Mesendoderm (in vitro differentiated cells): ENCODE measurements around the gene GTF2A1L.

ENCODE experiments used
- DNase-seq: peaks from one replicate; pipeline ENCODE4 v3.0.0; 2013
- H2AK5ac ChIP-seq: 2 replicates; pipeline ENCODE4 v1.6.1; 2013; ENCODE audit warnings: low read length, inconsistent platforms
- H2BK120ac ChIP-seq: 2 replicates; pipeline ENCODE4 v1.6.1; 2013; ENCODE audit warnings: low read depth, mild to moderate bottlenecking, low read length, moderate library complexity, mixed read lengths
- H2BK15ac ChIP-seq: replicated peaks from 2 replicates; pipeline ENCODE4 v1.6.1; 2013; ENCODE audit warnings: low read depth, mild to moderate bottlenecking, moderate library complexity
- H2BK5ac ChIP-seq: 2 replicates; pipeline ENCODE4 v1.6.1; 2013; ENCODE audit warnings: low read length, inconsistent platforms
- H3K18ac ChIP-seq: 2 replicates; pipeline ENCODE4 v1.6.1; 2013; ENCODE audit warnings: mild to moderate bottlenecking, low read length, mixed read lengths
- H3K23ac ChIP-seq: one replicate; pipeline ENCODE4 v1.6.1; 2013; ENCODE audit warnings: low read length
- H3K27ac ChIP-seq: 2 replicates; pipeline ENCODE4 v1.5.1; 2013; ENCODE audit warnings: low read depth, mild to moderate bottlenecking, inconsistent platforms, low read length, moderate library complexity
- H3K27me3 ChIP-seq: 2 replicates; pipeline ENCODE4 v1.6.1; 2013; ENCODE audit warnings: low read length, control low read depth, mild to moderate bottlenecking, inconsistent platforms; ENCODE audit not compliant: insufficient read depth, poor library complexity
- H3K36me3 ChIP-seq: 2 replicates; pipeline ENCODE4 v1.6.1; 2013; ENCODE audit warnings: low read length, inconsistent platforms; ENCODE audit not compliant: control insufficient read depth, insufficient read depth
- H3K4ac ChIP-seq: one replicate; pipeline ENCODE4 v1.6.1; 2013; ENCODE audit warnings: low read depth, mild to moderate bottlenecking, low read length, moderate library complexity
- H3K4me1 ChIP-seq: 2 replicates; pipeline ENCODE4 v1.6.1; 2013; ENCODE audit warnings: low read depth, low read length, inconsistent platforms; ENCODE audit not compliant: control insufficient read depth
- H3K4me2 ChIP-seq: 2 replicates; pipeline ENCODE4 v1.6.1; 2013; ENCODE audit warnings: low read length
- H3K4me3 ChIP-seq: 2 replicates; pipeline ENCODE4 v1.5.1; 2013; ENCODE audit warnings: mild to moderate bottlenecking, low read length
- H3K56ac ChIP-seq: one replicate; pipeline ENCODE4 v1.6.1; 2013; ENCODE audit warnings: low read length
- H3K79me1 ChIP-seq: 2 replicates; pipeline ENCODE4 v1.6.1; 2013; ENCODE audit warnings: low read length, inconsistent platforms
- H3K79me2 ChIP-seq: 2 replicates; pipeline ENCODE4 v1.6.1; 2013; ENCODE audit warnings: mild to moderate bottlenecking, low read length; ENCODE audit not compliant: control insufficient read depth, insufficient read depth
- H3K9ac ChIP-seq: 2 replicates; pipeline ENCODE4 v1.6.1; 2013; ENCODE audit warnings: low read length, inconsistent platforms
- H4K5ac ChIP-seq: one replicate; pipeline ENCODE4 v1.6.1; 2013; ENCODE audit warnings: low read length
- H4K8ac ChIP-seq: one replicate; pipeline ENCODE4 v1.6.1; 2013; ENCODE audit warnings: low read depth, mild to moderate bottlenecking, control low read depth, low read length, moderate library complexity
- WGBS: extraction: QIAGEN DNeasy Blood & Tissue Kit; methylation state at CpG from one replicate; pipeline ENCODE4 v1.1.7; 2013; ENCODE audit warnings: low lambda C conversion rate, missing lambda C conversion rate; ENCODE audit not compliant: insufficient coverage; ENCODE audit errors: extremely low coverage; 5-methylcytosine and 5-hydroxymethylcytosine counted together

GTF2A1L gene

GRCh38 chr2:48673581-48673980 is 55.9 kb downstream of the GTF2A1L start:
- Histone ChIP-seq H3K79me1 (no peaks in the 10 kb centered on the region), H3K27ac (no peak overlapping the region), H3K79me2 (no peaks in the 10 kb centered on the region), H3K18ac (no peak overlapping the region), H3K4me3 (no peak overlapping the region), H3K36me3 (no peaks in the 10 kb centered on the region), H3K23ac (no peak overlapping the region), H2BK120ac (no peak overlapping the region), H3K56ac (no peak overlapping the region), H4K8ac (no peak overlapping the region), H3K27me3 (no peaks in the 10 kb centered on the region), H3K4me1 (no peaks in the 10 kb centered on the region), H3K9ac (no peak overlapping the region), H3K4ac (no peak overlapping the region), H3K4me2 (no peak overlapping the region), H2BK15ac (no peak overlapping the region), H2AK5ac (no peak overlapping the region), H4K5ac (no peak overlapping the region), H2BK5ac (no peak overlapping the region)
- WGBS, result no CpG with 5 or more reads among the region's 4 CpGs
- no peak for DNase-seq

GRCh38 chr2:48674933-48675332 is 57.3 kb downstream of the GTF2A1L start:
- no peaks in the 10 kb centered on the region for H3K27me3 ChIP-seq
- no peak overlapping the region for H2BK15ac ChIP-seq
- H3K4me2 ChIP-seq, result no peak overlapping the region
- no peaks in the 10 kb centered on the region for H3K4me1 ChIP-seq
- no peak overlapping the region for H3K27ac ChIP-seq
- no peaks in the 10 kb centered on the region for H3K36me3 ChIP-seq
- H2AK5ac ChIP-seq, result no peak overlapping the region
- no peaks in the 10 kb centered on the region for H3K79me1 ChIP-seq
- H3K18ac ChIP-seq, result no peak overlapping the region
- no peaks in the 10 kb centered on the region for H3K79me2 ChIP-seq
- H3K23ac ChIP-seq, result no peak overlapping the region
- no peak overlapping the region for H3K56ac ChIP-seq
- H3K9ac ChIP-seq, result no peak overlapping the region
- no peak overlapping the region for H2BK5ac ChIP-seq
- no peak overlapping the region for H4K8ac ChIP-seq
- no peak overlapping the region for H3K4me3 ChIP-seq
- no CpG with 5 or more reads among the region's 2 CpGs for WGBS
- H4K5ac ChIP-seq, result no peak overlapping the region
- no peak overlapping the region for H3K4ac ChIP-seq
- DNase-seq, result no peak
- H2BK120ac ChIP-seq, result no peak overlapping the region

GRCh38 chr2:48677450-48677849 is 59.8 kb downstream of the GTF2A1L start:
- no peak overlapping the region for H3K27ac ChIP-seq
- H3K27me3 ChIP-seq, result no peaks in the 10 kb centered on the region
- no peak for DNase-seq
- H4K8ac ChIP-seq, result no peak overlapping the region
- H3K79me1 ChIP-seq, result no peaks in the 10 kb centered on the region
- no peak overlapping the region for H2BK15ac ChIP-seq
- no peak overlapping the region for H2BK5ac ChIP-seq
- H3K23ac ChIP-seq, result no peak overlapping the region
- no peak overlapping the region for H3K9ac ChIP-seq
- no peak overlapping the region for H3K4me3 ChIP-seq
- H3K79me2 ChIP-seq, result no peaks in the 10 kb centered on the region
- no peak overlapping the region for H3K18ac ChIP-seq
- H2BK120ac ChIP-seq, result no peak overlapping the region
- H2AK5ac ChIP-seq, result no peak overlapping the region
- no peaks in the 10 kb centered on the region for H3K36me3 ChIP-seq
- H3K4me2 ChIP-seq, result no peak overlapping the region
- H3K4me1 ChIP-seq, result no peaks in the 10 kb centered on the region
- no peak overlapping the region for H3K4ac ChIP-seq
- H4K5ac ChIP-seq, result no peak overlapping the region
- H3K56ac ChIP-seq, result no peak overlapping the region
- no CpG with 5 or more reads among the region's 2 CpGs for WGBS

- DNase-seq, result no peak
- Histone ChIP-seq H2BK15ac (no peak overlapping the region), H4K8ac (no peak overlapping the region), H2BK5ac (no peak overlapping the region), H3K18ac (no peak overlapping the region), H2BK120ac (no peak overlapping the region), H3K9ac (no peak overlapping the region), H3K79me2 (no peaks in the 10 kb centered on the region), H3K4me3 (no peak overlapping the region), H3K56ac (no peak overlapping the region), H3K4me2 (no peak overlapping the region), H2AK5ac (no peak overlapping the region), H3K23ac (no peak overlapping the region), H3K4ac (no peak overlapping the region), H3K79me1 (no peaks in the 10 kb centered on the region), H3K27ac (no peak overlapping the region), H3K4me1 (no peaks in the 10 kb centered on the region), H4K5ac (no peak overlapping the region), H3K27me3 (no peaks in the 10 kb centered on the region), H3K36me3 (no peaks in the 10 kb centered on the region)
- no CpG with 5 or more reads among the region's 1 CpG for WGBS
Observed at GRCh38 chr2:48685126-48685525, 67.5 kb downstream of the GTF2A1L start.

- peaks cover 2% of the 10 kb centered on the region for H3K4me1 ChIP-seq
- H2BK15ac ChIP-seq, result no peak overlapping the region
- H3K4me2 ChIP-seq, result no peak overlapping the region
- H3K4ac ChIP-seq, result no peak overlapping the region
- H3K23ac ChIP-seq, result no peak overlapping the region
- DNase-seq, result peak; percentile 71
- H4K5ac ChIP-seq, result no peak overlapping the region
- no peak overlapping the region for H3K4me3 ChIP-seq
- H2AK5ac ChIP-seq, result no peak overlapping the region
- H3K9ac ChIP-seq, result no peak overlapping the region
- H2BK5ac ChIP-seq, result no peak overlapping the region
- no peaks in the 10 kb centered on the region for H3K79me1 ChIP-seq
- no peak overlapping the region for H4K8ac ChIP-seq
- no peak overlapping the region for H2BK120ac ChIP-seq
- no peak overlapping the region for H3K27ac ChIP-seq
- no peaks in the 10 kb centered on the region for H3K27me3 ChIP-seq
- no peaks in the 10 kb centered on the region for H3K79me2 ChIP-seq
- no peaks in the 10 kb centered on the region for H3K36me3 ChIP-seq
- no peak overlapping the region for H3K56ac ChIP-seq
- no peak overlapping the region for H3K18ac ChIP-seq
- no CpG with 5 or more reads among the region's 3 CpGs for WGBS
Observed at GRCh38 chr2:48691935-48692691, 74.5 kb downstream of the GTF2A1L start.

- peak overlapping the region; percentile 5 for H4K5ac ChIP-seq
- WGBS, result no CpG with 5 or more reads among the region's 4 CpGs
- no peaks in the 10 kb centered on the region for H3K36me3 ChIP-seq
- no peaks in the 10 kb centered on the region for H3K27me3 ChIP-seq
- no peak overlapping the region for H2AK5ac ChIP-seq
- no peak overlapping the region for H3K18ac ChIP-seq
- no peak overlapping the region for H2BK120ac ChIP-seq
- no peak overlapping the region for H3K27ac ChIP-seq
- DNase-seq, result peak; percentile 71
- no peak overlapping the region for H3K4me2 ChIP-seq
- H3K56ac ChIP-seq, result no peak overlapping the region
- H3K79me2 ChIP-seq, result no peaks in the 10 kb centered on the region
- peaks cover 2% of the 10 kb centered on the region for H3K4me1 ChIP-seq
- no peak overlapping the region for H2BK15ac ChIP-seq
- H3K4ac ChIP-seq, result no peak overlapping the region
- H3K23ac ChIP-seq, result no peak overlapping the region
- no peak overlapping the region for H2BK5ac ChIP-seq
- H3K4me3 ChIP-seq, result no peak overlapping the region
- H3K79me1 ChIP-seq, result no peaks in the 10 kb centered on the region
- H3K9ac ChIP-seq, result no peak overlapping the region
- no peak overlapping the region for H4K8ac ChIP-seq
Observed at GRCh38 chr2:48693066-48693465, 75.4 kb downstream of the GTF2A1L start.
